Stimulated activated CD8-positive, alpha-beta memory T cell treated with anti-CD3 and anti-CD28 coated beads, Interleukin-4, amount 100 ng/mL, for 1 hour (primary cell): ENCODE measurements around the gene UBTD1.
"Not testable (repeated sequence)": the region's sequence is repeated elsewhere in the genome, so short reads cannot be mapped to it uniquely, and the experiment has no call there.

Experiments used
- DNase-seq, 2 donors: peaks; one replicate each; pipeline ENCODE4 v3.0.0-alpha.2; 2020; ENCODE audit warnings: low read depth in 2 of 2, low spot score in 1 of 2

Gene UBTD1

GRCh38 chr10:97514344-97514743 is 15.6 kb downstream of the UBTD1 start:
- DNase-seq: no peak

- no peak for DNase-seq
These were observed 16.7 kb downstream of the UBTD1 start for GRCh38 chr10:97515271-97515978.

GRCh38 chr10:97517096-97517750 is 18.5 kb downstream of the UBTD1 start:
- DNase-seq: no peak

GRCh38 chr10:97517778-97518300 is 19.1 kb downstream of the UBTD1 start:
- no peak for DNase-seq

- DNase-seq: no peak
These were observed 19.7 kb downstream of the UBTD1 start for GRCh38 chr10:97518301-97519043.

- DNase-seq: no peak
These were observed 20.6 kb downstream of the UBTD1 start for GRCh38 chr10:97519342-97519741.

GRCh38 chr10:97520520-97520919 is 21.8 kb downstream of the UBTD1 start:
- DNase-seq: no peak

- no peak for DNase-seq
These were observed 22.4 kb downstream of the UBTD1 start for GRCh38 chr10:97520978-97521761.

GRCh38 chr10:97522071-97522470 is 23.3 kb downstream of the UBTD1 start:
- no peak for DNase-seq

- no peak for DNase-seq
These were observed 24.2 kb downstream of the UBTD1 start for GRCh38 chr10:97522937-97523336.

- DNase-seq: no peak
These were observed 26.4 kb downstream of the UBTD1 start for GRCh38 chr10:97525086-97525485.

GRCh38 chr10:97525683-97526110 is 27.0 kb downstream of the UBTD1 start:
- DNase-seq: no peak

- DNase-seq: not testable (repeated sequence)
These were observed 30.2 kb downstream of the UBTD1 start for GRCh38 chr10:97528876-97529275.

GRCh38 chr10:97529685-97530465 is 31.2 kb downstream of the UBTD1 start:
- no peak for DNase-seq

- DNase-seq: no peak
These were observed 32.8 kb downstream of the UBTD1 start for GRCh38 chr10:97531401-97531986.

GRCh38 chr10:97532935-97533671 is 34.4 kb downstream of the UBTD1 start:
- DNase-seq: no peak

- DNase-seq: no peak
These were observed 35.2 kb downstream of the UBTD1 start for GRCh38 chr10:97533888-97534287.

- DNase-seq: no peak
These were observed 36.1 kb downstream of the UBTD1 start for GRCh38 chr10:97534746-97535367.
